Endothelial cell (in vitro differentiated cells): ENCODE results near the gene TTC8. TPM values are rescaled to one million over a fixed set of nuclear protein-coding genes. Genes with fewer than 3 reads are reported as not detected.

Experiments
- DNase-seq: peaks from one replicate; pipeline ENCODE4 v3.0.0; 2021; ENCODE audit warnings: low spot score
- H3K27ac Mint-ChIP-seq: one replicate; pipeline ENCODE4 v1.8.0; 2021; ENCODE audit warnings: mixed read lengths, inconsistent platforms; ENCODE audit not compliant: unreplicated experiment
- H3K27me3 Mint-ChIP-seq: one replicate; pipeline ENCODE4 v1.8.0; 2021; ENCODE audit warnings: mild to moderate bottlenecking, moderate library complexity, mixed read lengths, inconsistent platforms; ENCODE audit not compliant: unreplicated experiment
- H3K36me3 Mint-ChIP-seq: one replicate; pipeline ENCODE4 v1.8.0; 2021; ENCODE audit warnings: mild to moderate bottlenecking, low read depth, mixed read lengths, inconsistent platforms; ENCODE audit not compliant: unreplicated experiment
- H3K4me1 Mint-ChIP-seq: one replicate; pipeline ENCODE4 v1.8.0; 2021; ENCODE audit warnings: mild to moderate bottlenecking, mixed read lengths, inconsistent platforms; ENCODE audit not compliant: unreplicated experiment
- H3K4me3 Mint-ChIP-seq: one replicate; pipeline ENCODE4 v1.8.0; 2021; ENCODE audit warnings: mild to moderate bottlenecking, mixed read lengths, inconsistent platforms; ENCODE audit not compliant: unreplicated experiment
- H3K9me3 Mint-ChIP-seq: one replicate; pipeline ENCODE4 v1.8.0; 2021; ENCODE audit warnings: mixed read lengths, inconsistent platforms; ENCODE audit not compliant: unreplicated experiment
- total RNA-seq: library from RNA; stranded (reverse); fragmentation: NEBNext Ultra II Directional; extraction: Animal tissue kit (Norgen Biotek cat#: 25700); gene quantifications from one replicate; pipeline ENCODE4 v1.2.1, GENCODE V29; 2021; ENCODE audit not compliant: unreplicated experiment
- TF ChIP-seq, protein P1 (sequence below): fragments of 200-600 bp; sonication (generic); IDR thresholded peaks from one replicate; pipeline ENCODE4 v1.5.0; 2021; ENCODE audit warnings: antibody characterized with exemption; ENCODE audit not compliant: unreplicated experiment

Gene TTC8
- total RNA-seq, 1 donor from 2014 or later, result 10.0 TPM

DNA sequence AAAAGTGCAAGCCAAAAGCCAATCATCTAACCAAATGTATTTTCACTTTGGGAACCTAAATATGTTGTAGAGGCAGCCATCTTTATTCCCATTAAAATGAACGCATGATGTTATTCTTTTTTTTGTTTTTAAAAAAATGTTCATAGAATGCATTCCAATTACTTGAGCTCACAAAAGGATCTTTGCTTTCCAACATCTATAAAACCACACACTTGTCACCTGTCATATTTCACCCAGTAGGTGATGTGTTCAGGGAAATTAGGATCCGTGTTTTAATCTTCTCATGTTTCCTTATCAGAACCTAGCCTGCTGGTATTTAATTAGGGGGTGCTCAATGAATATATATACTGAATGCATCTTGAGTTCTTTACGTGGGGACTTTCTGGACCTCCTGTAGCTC lies 13.6 kb downstream of the TTC8 start:
- H3K4me1 Mint-ChIP-seq, result no peaks in the 10 kb centered on the region
- H3K27me3 Mint-ChIP-seq, result no peaks in the 10 kb centered on the region
- H3K4me3 Mint-ChIP-seq, result no peak overlapping the region
- TF ChIP-seq, protein P1, sequence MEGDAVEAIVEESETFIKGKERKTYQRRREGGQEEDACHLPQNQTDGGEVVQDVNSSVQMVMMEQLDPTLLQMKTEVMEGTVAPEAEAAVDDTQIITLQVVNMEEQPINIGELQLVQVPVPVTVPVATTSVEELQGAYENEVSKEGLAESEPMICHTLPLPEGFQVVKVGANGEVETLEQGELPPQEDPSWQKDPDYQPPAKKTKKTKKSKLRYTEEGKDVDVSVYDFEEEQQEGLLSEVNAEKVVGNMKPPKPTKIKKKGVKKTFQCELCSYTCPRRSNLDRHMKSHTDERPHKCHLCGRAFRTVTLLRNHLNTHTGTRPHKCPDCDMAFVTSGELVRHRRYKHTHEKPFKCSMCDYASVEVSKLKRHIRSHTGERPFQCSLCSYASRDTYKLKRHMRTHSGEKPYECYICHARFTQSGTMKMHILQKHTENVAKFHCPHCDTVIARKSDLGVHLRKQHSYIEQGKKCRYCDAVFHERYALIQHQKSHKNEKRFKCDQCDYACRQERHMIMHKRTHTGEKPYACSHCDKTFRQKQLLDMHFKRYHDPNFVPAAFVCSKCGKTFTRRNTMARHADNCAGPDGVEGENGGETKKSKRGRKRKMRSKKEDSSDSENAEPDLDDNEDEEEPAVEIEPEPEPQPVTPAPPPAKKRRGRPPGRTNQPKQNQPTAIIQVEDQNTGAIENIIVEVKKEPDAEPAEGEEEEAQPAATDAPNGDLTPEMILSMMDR, result no peak
- no peaks in the 10 kb centered on the region for H3K9me3 Mint-ChIP-seq
- no peak for DNase-seq
- H3K27ac Mint-ChIP-seq, result no peak overlapping the region
- H3K36me3 Mint-ChIP-seq, result no peaks in the 10 kb centered on the region

GRCh38 chr14:88840926-88841325 lies 16.5 kb downstream of the TTC8 start:
- Mint-ChIP-seq H3K4me1 (no peaks in the 10 kb centered on the region), H3K9me3 (no peaks in the 10 kb centered on the region), H3K27ac (no peak overlapping the region), H3K27me3 (no peaks in the 10 kb centered on the region), H3K4me3 (no peak overlapping the region), H3K36me3 (no peaks in the 10 kb centered on the region)
- DNase-seq, result no peak
- TF ChIP-seq, protein P1, result no peak

DNA sequence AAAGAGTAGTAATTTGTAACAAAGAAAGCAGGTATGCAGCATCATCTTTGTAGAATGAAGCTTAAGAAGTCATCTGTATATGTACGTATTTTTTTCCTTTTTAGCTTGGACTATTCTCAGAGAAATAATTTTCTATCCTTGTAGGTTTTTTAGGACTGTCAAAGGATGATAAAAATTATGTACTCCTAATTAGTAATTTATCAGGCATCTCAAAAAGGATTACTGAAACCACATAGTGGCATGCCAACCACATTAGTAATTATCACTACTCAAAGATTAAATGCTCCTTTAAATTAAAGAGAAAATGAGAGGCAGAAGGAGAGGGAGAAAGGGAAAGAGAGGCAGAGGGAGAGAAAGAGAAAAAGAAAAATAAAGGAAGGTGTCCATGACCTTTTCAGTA lies 17.3 kb downstream of the TTC8 start:
- Mint-ChIP-seq H3K36me3 (no peaks in the 10 kb centered on the region), H3K4me1 (no peaks in the 10 kb centered on the region), H3K27ac (no peak overlapping the region), H3K27me3 (no peaks in the 10 kb centered on the region), H3K9me3 (no peaks in the 10 kb centered on the region), H3K4me3 (no peak overlapping the region)
- DNase-seq, result no peak
- TF ChIP-seq, protein P1, result no peak

GRCh38 chr14:88842414-88842813 lies 18.0 kb downstream of the TTC8 start:
- Mint-ChIP-seq H3K27ac (no peak overlapping the region), H3K36me3 (no peaks in the 10 kb centered on the region), H3K4me3 (no peak overlapping the region), H3K27me3 (no peaks in the 10 kb centered on the region), H3K9me3 (no peaks in the 10 kb centered on the region), H3K4me1 (no peaks in the 10 kb centered on the region)
- TF ChIP-seq, protein P1, result no peak
- DNase-seq, result no peak

- Mint-ChIP-seq H3K4me1 (no peaks in the 10 kb centered on the region), H3K27ac (no peak overlapping the region), H3K36me3 (no peaks in the 10 kb centered on the region), H3K27me3 (no peaks in the 10 kb centered on the region), H3K9me3 (no peaks in the 10 kb centered on the region), H3K4me3 (no peak overlapping the region)
- TF ChIP-seq, protein P1, result no peak
- DNase-seq, result no peak
Measured at GRCh38 chr14:88844980-88845491, 20.6 kb downstream of the TTC8 start.
